ENCODE results near the gene SLC35F1. TPM values are rescaled to one million over a fixed set of nuclear protein-coding genes. Genes with fewer than 3 reads are reported as not detected.

SLC35F1 gene
- total and polyA plus RNA-seq, 7 donors = 0.04 to 0.32 (median 0.14) TPM; not detected in 1

GRCh38 chr6:118228886-118229285 lies 321.8 kb downstream of the SLC35F1 start:
- 43 to 61% (median 52%) methylated on average over 3 of the region's 3 CpGs for WGBS, 3 donors
- ATAC-seq (no peak), DNase-seq (no peak)
- Histone ChIP-seq H3K27ac (no peak overlapping the region), H3K27me3 (ENCODE audit: insufficient read depth in 3 of 3, low read length in 2 of 3) (no peaks in the 10 kb centered on the region), H3K4me3 (no peak overlapping the region), H3K36me3 (ENCODE audit: insufficient read depth in 1 of 2, low read depth in 1 of 2) (no peaks in the 10 kb centered on the region), H3K4me1 (no peaks in the 10 kb centered on the region), H3K9me3 (no peaks in the 10 kb centered on the region)
- no peak for TF ChIP-seq CTCF (IDR thresholded peaks at IDR 0.05)
- intact Hi-C loops (cut with DNase I) = no loop called here

- Histone ChIP-seq H3K9me3 (no peaks in the 10 kb centered on the region), H3K36me3 (ENCODE audit: insufficient read depth in 1 of 2, low read depth in 1 of 2) (no peaks in the 10 kb centered on the region), H3K27ac (no peak overlapping the region), H3K4me1 (no peaks in the 10 kb centered on the region), H3K4me3 (no peak overlapping the region), H3K27me3 (ENCODE audit: insufficient read depth in 3 of 3, low read length in 2 of 3) (no peaks in the 10 kb centered on the region)
- TF ChIP-seq CTCF (IDR thresholded peaks at IDR 0.05) = no peak
- ATAC-seq (no peak), DNase-seq (no peak)
- WGBS, 3 donors = 83 to 100% (median 89%) methylated on average over 1 of the region's 1 CpG
- intact Hi-C loops (cut with DNase I) = no loop called here
Observed at GRCh38 chr6:118240878-118241528, 333.9 kb downstream of the SLC35F1 start.

GRCh38 chr6:118246406-118246805 lies 339.3 kb downstream of the SLC35F1 start:
- 74 to 84% (median 80%) methylated on average over 5 of the region's 5 CpGs for WGBS, 3 donors

GRCh38 chr6:118248171-118248570 lies 341.1 kb downstream of the SLC35F1 start:
- WGBS, 3 donors = 86 to 88% (median 87%) methylated on average over 1 of the region's 1 CpG

More at GRCh38 chr6:118246406-118246805, 339.3 kb downstream of the SLC35F1 start:
- no peak for TF ChIP-seq CTCF (IDR thresholded peaks at IDR 0.05)
- no peaks in the 10 kb centered on the region for H3K27me3 ChIP-seq (ENCODE audit: insufficient read depth in 3 of 3, low read length in 2 of 3)
- DNase-seq (no peak), ATAC-seq (no peak)
- no peaks in the 10 kb centered on the region for H3K4me1 ChIP-seq
- intact Hi-C loops (cut with DNase I) = no loop called here
- no peaks in the 10 kb centered on the region for H3K36me3 ChIP-seq (ENCODE audit: insufficient read depth in 1 of 2, low read depth in 1 of 2)
- H3K4me3 ChIP-seq = no peak overlapping the region
- no peak overlapping the region for H3K27ac ChIP-seq
- no peaks in the 10 kb centered on the region for H3K9me3 ChIP-seq

More at GRCh38 chr6:118248171-118248570, 341.1 kb downstream of the SLC35F1 start:
- H3K9me3 ChIP-seq = no peaks in the 10 kb centered on the region
- no peak overlapping the region for H3K4me3 ChIP-seq
- H3K27me3 ChIP-seq (ENCODE audit: insufficient read depth in 3 of 3, low read length in 2 of 3) = peaks cover 0 to 4% (median 0%) of the 10 kb centered on the region in 3 donors
- DNase-seq = no peak
- TF ChIP-seq CTCF (IDR thresholded peaks at IDR 0.05) = no peak
- ATAC-seq = no peak
- H3K4me1 ChIP-seq = no peaks in the 10 kb centered on the region
- no peaks in the 10 kb centered on the region for H3K36me3 ChIP-seq (ENCODE audit: insufficient read depth in 1 of 2, low read depth in 1 of 2)
- intact Hi-C loops (cut with DNase I) = no loop called here
- no peak overlapping the region for H3K27ac ChIP-seq
